Measurements from ENCODE around the gene B4GALT2. TPM values are rescaled to one million over a fixed set of nuclear protein-coding genes. Genes with fewer than 3 reads are reported as not detected.

The B4GALT2 gene
- total RNA-seq, 2 experiments from 2014 or later, result 0.57 to 1.4 TPM

GRCh38 chr1:44038876-44039657 lies 60.1 kb downstream of the B4GALT2 start:
- intact Hi-C loops (cut with micrococcal nuclease; ENCODE audit: unreplicated experiment), result loop anchor here (5.0 kb wide), 2 partner anchors 277 to 512 kb away; no protein-coding TSS in a partner anchor
- Histone ChIP-seq H3K4me1 (ENCODE audit: insufficient read depth, low read length, poor library complexity, severe bottlenecking) (no peaks in the 10 kb centered on the region), H4K20me1 (ENCODE audit: insufficient read depth, low read length) (no peaks in the 10 kb centered on the region), H3K36me3 (ENCODE audit: insufficient read depth, low read length) (no peaks in the 10 kb centered on the region), H3K79me2 (ENCODE audit: insufficient read depth, low read depth, low read length) (no peaks in the 10 kb centered on the region), H3K4me3 (ENCODE audit: low read depth, low read length, poor library complexity, severe bottlenecking) (no peak overlapping the region), H3K4me2 (ENCODE audit: low read length) (no peak overlapping the region), H3K9me2 (ENCODE audit: insufficient read depth, low read length) (no peaks in the 10 kb centered on the region), H3K27ac (ENCODE audit: low read depth, low read length, poor library complexity, severe bottlenecking) (no peak overlapping the region), H2AFZ (ENCODE audit: low read length) (no peak overlapping the region), H3K9me3 (ENCODE audit: low read length) (no peaks in the 10 kb centered on the region)
- DNase-seq (ENCODE audit: low spot score), result no peak
- TF ChIP-seq CTCF (conservative IDR thresholded peaks at IDR 0.05; ENCODE audit: low read length) (no peak), EZH2phosphoT487 (IDR thresholded peaks at IDR 0.05; ENCODE audit: borderline replicate concordance, low read depth, low read length) (no peak)
- ChIA-PET CTCF (ENCODE audit: unreplicated experiment) (no interaction called here), POLR2A (interaction anchor here (0.6 kb wide), 1 partner anchor 14 kb away, joined by 6 read pairs; no protein-coding TSS in a partner anchor)
- BruUV-seq (replicated peaks), result no TSS peak

- Histone ChIP-seq H3K79me2 (ENCODE audit: insufficient read depth, low read depth, low read length) (no peaks in the 10 kb centered on the region), H3K36me3 (ENCODE audit: insufficient read depth, low read length) (no peaks in the 10 kb centered on the region), H3K9me2 (ENCODE audit: insufficient read depth, low read length) (no peaks in the 10 kb centered on the region), H3K9me3 (ENCODE audit: low read length) (no peaks in the 10 kb centered on the region), H4K20me1 (ENCODE audit: insufficient read depth, low read length) (no peaks in the 10 kb centered on the region), H3K4me2 (ENCODE audit: low read length) (no peak overlapping the region), H3K27ac (ENCODE audit: low read depth, low read length, poor library complexity, severe bottlenecking) (no peak overlapping the region), H2AFZ (ENCODE audit: low read length) (no peak overlapping the region), H3K4me1 (ENCODE audit: insufficient read depth, low read length, poor library complexity, severe bottlenecking) (no peaks in the 10 kb centered on the region), H3K4me3 (ENCODE audit: low read depth, low read length, poor library complexity, severe bottlenecking) (no peak overlapping the region)
- TF ChIP-seq CTCF (conservative IDR thresholded peaks at IDR 0.05; ENCODE audit: low read length), result no peak
- no peak for TF ChIP-seq EZH2phosphoT487 (IDR thresholded peaks at IDR 0.05; ENCODE audit: borderline replicate concordance, low read depth, low read length)
- no TSS peak for BruUV-seq (replicated peaks)
- DNase-seq (ENCODE audit: low spot score), result no peak
- intact Hi-C loops (cut with micrococcal nuclease; ENCODE audit: unreplicated experiment), result no loop called here
- ChIA-PET POLR2A (no interaction called here), CTCF (ENCODE audit: unreplicated experiment) (interaction anchor here (0.5 to 1.3 kb wide), 4 partner anchors 33 to 277 kb away, joined by 4 to 5 read pairs (median 4); partner anchors contain the start of gene CCDC24)
These were observed 61.4 kb downstream of the B4GALT2 start for GRCh38 chr1:44040418-44040817.

Other genes starting within 250 kb of the B4GALT2 start
- 0.44 TPM in 1 of 2 replicates, not detected in the other for gene ARTN, start 45.4 kb upstream of the B4GALT2 start, total RNA-seq (2014; rRNA removed; shearing (Covaris generic))
- gene ARTN, start 45.4 kb upstream of the B4GALT2 start, total RNA-seq (2022), result 1.2 and 1.8 TPM in 2 replicates
- 13.1 and 17.8 TPM in 2 replicates for gene IPO13, start 32.3 kb upstream of the B4GALT2 start, total RNA-seq (2014; rRNA removed; shearing (Covaris generic))
- gene IPO13, start 32.3 kb upstream of the B4GALT2 start, total RNA-seq (2022), result 24.1 and 26.5 TPM in 2 replicates
- 42.1 and 45.6 TPM in 2 replicates for gene DPH2, start 9.2 kb upstream of the B4GALT2 start, total RNA-seq (2014; rRNA removed; shearing (Covaris generic))
- gene DPH2, start 9.2 kb upstream of the B4GALT2 start, total RNA-seq (2022), result 21.6 and 28.6 TPM in 2 replicates
- 62.0 and 97.1 TPM in 2 replicates for gene ATP6V0B, start 4.2 kb upstream of the B4GALT2 start, total RNA-seq (2014; rRNA removed; shearing (Covaris generic))
- gene ATP6V0B, start 4.2 kb upstream of the B4GALT2 start, total RNA-seq (2022), result 58.9 and 68.4 TPM in 2 replicates
- 1.9 and 8.9 TPM in 2 replicates for gene CCDC24, start 12.4 kb downstream of the B4GALT2 start, total RNA-seq (2014; rRNA removed; shearing (Covaris generic))
- 4.6 and 9.2 TPM in 2 replicates for gene CCDC24, start 12.4 kb downstream of the B4GALT2 start, total RNA-seq (2022)
- 7.0 and 8.2 TPM in 2 replicates for gene SLC6A9, start 52.3 kb downstream of the B4GALT2 start, total RNA-seq (2014; rRNA removed; shearing (Covaris generic))
- gene SLC6A9, start 52.3 kb downstream of the B4GALT2 start, total RNA-seq (2022), result 21.8 and 22.4 TPM in 2 replicates
- gene KLF17, start 139.6 kb downstream of the B4GALT2 start, total RNA-seq (2014; rRNA removed; shearing (Covaris generic)), result not detected in 2 replicates
- not detected in 2 replicates for gene KLF17, start 139.6 kb downstream of the B4GALT2 start, total RNA-seq (2022)
- gene KLF18, start 162.4 kb downstream of the B4GALT2 start, total RNA-seq (2014; rRNA removed; shearing (Covaris generic)), result not detected in 2 replicates
- gene KLF18, start 162.4 kb downstream of the B4GALT2 start, total RNA-seq (2022), result not detected in 2 replicates
- gene DMAP1, start 234.3 kb downstream of the B4GALT2 start, total RNA-seq (2014; rRNA removed; shearing (Covaris generic)), result 35.4 and 56.8 TPM in 2 replicates
- gene DMAP1, start 234.3 kb downstream of the B4GALT2 start, total RNA-seq (2022), result 53.0 and 55.9 TPM in 2 replicates